GM21381 (cell line): ENCODE results near the gene TRIP11.

ENCODE experiments used
- ATAC-seq: cut with Tn5 transposase; IDR thresholded peaks from one replicate; pipeline ENCODE4 v1.9.1; 2021; ENCODE audit warnings: mild to moderate bottlenecking, moderate library complexity; ENCODE audit not compliant: unreplicated experiment

The TRIP11 gene

DNA sequence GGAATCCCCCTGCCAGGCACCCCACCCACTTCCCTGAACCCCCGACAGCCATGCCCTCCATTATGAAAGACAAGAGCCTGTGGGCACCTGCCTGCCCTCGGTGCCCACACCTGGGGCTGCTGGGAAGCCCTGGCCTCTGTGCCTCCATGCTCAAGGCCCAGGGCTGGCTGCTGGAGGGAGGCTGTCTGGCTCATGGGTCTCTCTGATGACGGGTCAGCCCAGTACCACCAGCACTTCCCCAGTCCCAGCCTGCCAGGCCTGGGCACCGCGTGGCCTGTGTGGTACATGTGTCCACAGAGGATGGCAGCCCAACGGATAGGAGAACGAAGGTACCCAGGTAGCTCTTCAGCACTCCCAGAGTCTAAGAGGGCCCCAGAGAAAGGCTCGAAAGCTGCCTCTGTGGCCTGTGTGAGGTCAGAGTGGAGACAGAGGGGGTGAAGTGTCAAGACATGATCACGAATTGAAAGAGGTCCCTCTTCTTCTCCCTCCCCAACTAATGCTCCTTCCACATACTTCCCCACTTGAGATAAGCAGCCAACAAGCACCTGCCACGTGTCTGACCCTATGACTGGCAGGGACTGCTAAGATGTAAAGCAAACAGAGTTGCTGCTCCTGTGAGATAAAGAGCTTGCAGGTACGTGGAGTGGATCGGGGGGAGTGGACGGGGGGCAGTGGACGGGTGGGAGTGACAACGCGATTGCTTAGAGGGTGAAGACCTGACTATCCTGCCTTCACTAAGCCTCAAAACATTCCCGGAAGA, 113.5 kb downstream of the TRIP11 start:
- ATAC-seq: no peak

DNA sequence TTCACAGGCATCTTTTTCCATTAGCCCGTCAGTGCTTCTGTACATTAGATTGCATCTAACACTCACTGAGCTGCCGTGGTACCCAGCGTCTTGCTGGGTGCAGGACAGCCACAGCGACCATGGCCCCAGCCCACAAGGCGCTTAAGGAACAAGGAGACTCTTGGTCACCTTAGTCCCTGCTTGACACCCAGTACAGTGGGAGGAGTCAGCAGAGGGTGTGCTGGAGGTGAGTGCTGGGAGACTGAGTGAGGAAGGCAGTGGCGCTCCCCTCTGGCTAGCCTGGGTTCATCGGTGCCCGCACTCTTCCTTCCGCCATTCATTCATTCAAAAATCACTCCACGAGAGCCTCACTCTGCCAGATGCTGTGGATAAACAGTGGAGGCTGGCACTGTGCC, 114.1 kb downstream of the TRIP11 start:
- no peak for ATAC-seq

DNA sequence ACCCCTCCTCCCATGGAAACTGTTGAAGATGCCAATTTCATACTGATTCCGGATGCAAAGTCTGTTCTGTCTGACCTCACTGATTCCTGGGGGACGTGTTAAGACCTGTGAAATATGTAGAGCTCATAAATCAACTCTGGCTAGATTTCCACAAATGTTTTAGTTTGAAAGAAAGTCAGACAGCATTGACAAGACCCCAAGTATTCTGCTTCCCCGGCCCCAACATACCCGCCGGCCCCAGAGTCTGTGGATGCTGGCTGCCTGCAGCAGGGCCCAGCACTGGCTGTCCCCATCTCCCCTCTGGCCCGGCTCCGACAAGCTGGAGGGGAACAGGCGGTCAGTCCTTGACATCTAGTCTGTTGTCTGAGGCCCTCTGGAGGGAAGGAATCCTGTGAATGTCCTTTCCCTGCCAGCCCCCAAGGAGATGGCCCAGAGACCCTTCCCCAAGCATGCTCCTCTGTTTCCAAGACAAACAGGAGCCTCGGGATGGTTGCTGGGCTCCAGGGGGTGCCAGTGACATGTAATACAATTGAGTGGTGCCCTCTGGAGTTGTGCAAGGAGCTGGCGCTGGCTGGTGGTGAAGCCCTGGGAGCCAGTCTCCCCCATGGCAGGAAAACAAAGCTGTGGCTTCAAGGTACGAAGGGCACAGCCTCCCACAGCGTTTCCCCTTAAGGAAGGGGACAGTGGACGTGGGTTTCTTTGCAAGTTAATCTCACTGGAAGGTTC, 114.7 kb downstream of the TRIP11 start:
- no peak for ATAC-seq

DNA sequence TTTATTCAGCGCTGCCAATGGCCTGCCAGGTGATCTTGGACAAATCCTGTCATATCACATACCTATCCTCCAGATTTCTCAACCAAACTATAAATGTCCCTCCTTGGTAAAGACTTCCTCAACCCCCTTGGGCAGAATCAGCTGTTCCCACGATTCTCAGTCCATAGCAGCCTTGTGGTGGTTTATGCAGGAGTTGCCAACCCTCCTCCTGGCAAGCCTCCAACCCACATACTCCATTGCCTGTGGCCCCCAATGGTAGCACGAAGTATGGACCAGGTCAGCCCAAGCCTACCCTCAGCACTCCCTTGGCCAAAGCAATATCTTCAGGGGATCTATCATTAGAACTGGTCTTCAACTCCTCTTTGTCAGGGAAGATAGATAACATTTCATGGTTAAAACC, 119.3 kb downstream of the TRIP11 start:
- ATAC-seq: no peak

DNA sequence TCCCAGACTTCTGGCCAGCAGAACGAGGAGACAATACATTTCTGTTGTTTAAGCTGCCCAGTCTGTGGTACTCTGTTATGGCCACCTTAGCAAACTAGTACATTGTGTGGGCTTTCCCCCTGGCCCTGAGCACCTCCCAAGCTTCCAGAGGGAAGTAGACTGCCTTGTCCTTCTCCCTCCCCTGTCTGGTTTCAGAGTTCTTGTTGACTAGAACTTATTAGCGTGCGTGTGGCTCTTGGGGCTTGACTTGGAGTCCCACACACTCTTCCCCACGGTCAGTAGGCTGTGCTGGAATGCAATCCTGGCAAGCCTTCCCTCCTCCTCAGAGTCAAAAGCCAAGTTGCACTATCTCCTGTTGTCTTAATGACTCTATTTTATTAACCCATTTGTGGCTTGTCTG, 120.0 kb downstream of the TRIP11 start:
- ATAC-seq: no peak

DNA sequence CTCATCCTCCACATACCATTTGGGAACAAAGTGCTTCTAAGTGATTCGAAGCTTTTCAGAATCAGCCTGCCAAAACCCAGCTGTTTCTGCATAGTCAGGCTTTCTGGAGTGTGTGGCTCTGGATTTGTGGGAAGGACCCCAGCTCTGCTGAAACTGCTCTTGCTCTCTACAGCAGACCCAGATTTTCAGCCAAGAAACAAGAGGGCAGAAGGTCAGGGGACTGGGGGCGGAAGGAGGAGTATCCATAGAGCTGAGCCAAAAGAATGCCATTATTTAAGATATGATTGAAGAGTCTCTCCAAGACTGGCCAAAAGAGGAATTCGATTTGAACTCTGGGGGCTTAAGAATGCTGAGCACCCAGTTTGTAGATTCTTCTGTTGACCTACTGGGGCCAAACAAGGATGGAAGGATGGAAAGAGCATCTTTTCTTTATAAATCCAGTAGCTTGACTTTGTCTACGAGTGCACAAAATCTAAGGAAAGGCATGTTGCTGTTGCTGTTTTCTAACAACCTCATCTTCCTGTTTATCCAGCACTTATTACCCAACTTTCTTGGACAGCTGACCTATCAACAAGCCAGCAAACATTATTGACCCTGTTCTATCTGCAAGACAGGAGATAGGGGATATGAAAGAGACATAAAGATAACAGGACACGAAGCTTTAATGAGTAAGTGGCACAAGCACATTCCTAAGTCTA, 121.5 kb downstream of the TRIP11 start:
- no peak for ATAC-seq
